LHCN-M2 (cell line): ENCODE results near the gene NLRP12. TPM values are rescaled to one million over a fixed set of nuclear protein-coding genes. Genes with fewer than 3 reads are reported as not detected.
"Not testable (repeated sequence)": the region's sequence is repeated elsewhere in the genome, so short reads cannot be mapped to it uniquely, and the experiment has no call there.

ENCODE experiments used
- DNase-seq: peaks from one replicate; pipeline ENCODE4 v3.0.0-alpha.2; 2012; ENCODE audit warnings: low read depth
- total RNA-seq: library from RNA; depleted of rRNA; stranded (reverse); fragments of >200 nt; gene quantifications from 2 replicates; pipeline ENCODE4 v1.2.3, GENCODE V29; 2014; rRNA removed

NLRP12 gene
- total RNA-seq, 1 experiment from 2014 or later = not detected

GRCh38 chr19:53780506-53780905, 43.6 kb downstream of the NLRP12 start:
- DNase-seq = no peak

GRCh38 chr19:53775524-53775923, 48.6 kb downstream of the NLRP12 start:
- no peak for DNase-seq

- not testable (repeated sequence) for DNase-seq
Measured at GRCh38 chr19:53774491-53774890, 49.6 kb downstream of the NLRP12 start.

GRCh38 chr19:53773999-53774398, 50.1 kb downstream of the NLRP12 start:
- no peak for DNase-seq

GRCh38 chr19:53772943-53773342, 51.2 kb downstream of the NLRP12 start:
- DNase-seq = peak; percentile 54

- DNase-seq = no peak
Measured at GRCh38 chr19:53771144-53771543, 53.0 kb downstream of the NLRP12 start.

GRCh38 chr19:53769696-53770309, 54.3 kb downstream of the NLRP12 start:
- DNase-seq = not testable (repeated sequence)

GRCh38 chr19:53768401-53768800, 55.7 kb downstream of the NLRP12 start:
- DNase-seq = no peak

- DNase-seq = not testable (repeated sequence)
Measured at GRCh38 chr19:53758991-53759390, 65.1 kb downstream of the NLRP12 start.

Other genes starting within 250 kb of the NLRP12 start
- not detected in 2 replicates for gene DPRX, start 192.3 kb downstream of the NLRP12 start, total RNA-seq
- 39.7 and 39.9 TPM in 2 replicates for gene MYADM, start 43.6 kb upstream of the NLRP12 start, total RNA-seq
- not detected in 2 replicates for gene PRKCG, start 57.9 kb upstream of the NLRP12 start, total RNA-seq
- 0.13 and 0.23 TPM in 2 replicates for gene CACNG7, start 85.0 kb upstream of the NLRP12 start, total RNA-seq
- under 0.01 and 0.06 TPM in 2 replicates for gene CACNG8, start 138.6 kb upstream of the NLRP12 start, total RNA-seq
- gene CACNG6, start 167.3 kb upstream of the NLRP12 start, total RNA-seq = 0.17 TPM in 1 of 2 replicates, not detected in the other
- gene VSTM1, start 239.6 kb upstream of the NLRP12 start, total RNA-seq = not detected in 2 replicates